Fibroblast of villous mesenchyme (primary cell): ENCODE data around the gene PFDN1. TPM values are rescaled to one million over a fixed set of nuclear protein-coding genes. Genes with fewer than 3 reads are reported as not detected.
A peak's percentile ranks its signal among the peaks of the same experiment; 100 is the strongest.

ENCODE experiments used
- DNase-seq: peaks from one replicate; pipeline ENCODE4 v3.0.0-alpha.2; 2010; ENCODE audit warnings: low read depth
- H3K4me3 ChIP-seq: 2 replicates; pipeline ENCODE4 v1.5.1; 2011; ENCODE audit warnings: low read depth, mild to moderate bottlenecking, low read length
- CTCF ChIP-seq: IDR thresholded peaks from 2 replicates; pipeline ENCODE4 v1.5.1; 2012; ENCODE audit warnings: low read depth, mild to moderate bottlenecking, low read length; ENCODE audit not compliant: insufficient read depth
- total RNA-seq: library from RNA; depleted of rRNA; stranded (reverse); fragments of >200 nt; gene quantifications from 2 replicates; pipeline ENCODE4 v1.2.3, GENCODE V29; 2012

PFDN1 gene
- total RNA-seq, 1 donor = 69.1 TPM

GRCh38 chr5:140256726-140257125, 46.2 kb downstream of the PFDN1 start:
- no peak for TF ChIP-seq CTCF
- no peak for DNase-seq
- H3K4me3 ChIP-seq = no peak overlapping the region

GRCh38 chr5:140255460-140256157, 47.3 kb downstream of the PFDN1 start:
- no peak for DNase-seq
- TF ChIP-seq CTCF = no peak
- H3K4me3 ChIP-seq = no peak overlapping the region

DNA sequence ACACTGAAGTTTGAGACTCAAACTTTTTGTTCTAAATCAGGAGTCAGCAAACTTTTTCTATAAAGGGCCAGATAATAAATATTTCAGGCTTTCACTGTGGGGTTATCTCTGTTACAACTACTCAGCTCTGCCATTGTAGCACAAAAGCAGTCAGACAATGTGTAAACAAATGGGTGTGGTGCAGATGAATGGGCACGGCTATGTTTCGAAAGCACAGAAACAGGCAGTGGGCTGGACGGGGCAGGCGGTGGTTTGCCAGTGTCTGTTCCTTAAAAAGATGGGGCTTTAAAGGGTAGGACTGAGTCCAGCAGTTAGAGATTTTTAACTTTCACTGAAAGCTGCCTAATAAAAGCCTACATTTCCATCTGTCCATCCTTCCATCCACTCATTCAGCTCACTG, 48.9 kb downstream of the PFDN1 start:
- H3K4me3 ChIP-seq = no peak overlapping the region
- no peak for TF ChIP-seq CTCF
- peak; percentile 44 for DNase-seq

DNA sequence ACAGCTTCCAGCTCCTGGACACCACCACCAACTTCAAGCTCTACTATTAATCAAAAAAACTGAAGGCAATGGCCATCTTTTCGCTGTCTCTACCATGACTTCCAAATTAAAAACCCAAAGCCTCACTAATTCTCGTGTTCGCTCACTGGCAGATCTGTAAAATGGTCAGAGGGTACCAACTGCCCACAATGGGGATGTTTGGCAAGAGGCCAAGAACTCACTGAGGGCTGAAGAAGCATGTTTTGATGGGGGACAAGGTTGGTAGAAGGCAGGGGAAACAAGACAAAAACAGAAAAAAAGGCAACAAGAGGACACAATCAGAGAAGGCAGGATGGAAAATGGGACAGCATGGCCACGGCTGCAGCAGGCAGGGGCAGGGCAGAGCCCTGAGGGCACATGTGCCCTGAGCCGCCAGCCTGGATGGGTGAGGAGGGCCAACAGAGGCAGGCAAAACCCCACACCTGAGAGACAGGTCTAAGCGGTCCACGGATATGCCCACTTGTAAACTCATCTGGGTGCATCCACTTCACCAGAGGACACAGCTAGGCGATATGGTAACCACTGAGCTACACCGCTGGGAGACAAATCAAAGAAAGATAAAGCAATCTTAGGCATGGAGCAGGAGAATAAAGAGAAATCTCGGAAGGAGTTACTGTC, 50.3 kb downstream of the PFDN1 start:
- no peak overlapping the region for H3K4me3 ChIP-seq
- DNase-seq = no peak
- no peak for TF ChIP-seq CTCF

- no peak overlapping the region for H3K4me3 ChIP-seq
- TF ChIP-seq CTCF = no peak
- peak; percentile 51 for DNase-seq
These were observed 51.4 kb downstream of the PFDN1 start for GRCh38 chr5:140251527-140251973.

DNA sequence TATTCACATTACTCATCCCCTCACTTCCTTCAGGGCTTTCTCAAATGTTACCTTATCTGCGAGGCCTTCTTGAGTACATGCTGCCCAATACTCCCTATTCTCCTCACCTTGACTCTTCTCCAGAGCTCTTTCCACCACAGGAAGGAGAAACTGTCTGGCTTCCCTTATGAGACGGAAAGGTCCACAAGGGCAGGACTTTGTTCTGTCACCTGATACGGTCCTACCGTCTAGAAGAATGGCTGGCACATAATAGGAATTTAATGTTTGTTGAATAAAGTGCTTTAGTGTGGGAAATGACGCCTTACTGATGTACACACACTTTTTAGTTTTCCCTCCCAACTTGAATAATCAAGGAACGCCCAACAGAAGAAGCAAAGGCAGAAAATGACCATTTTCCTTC, 52.5 kb downstream of the PFDN1 start:
- TF ChIP-seq CTCF = no peak
- H3K4me3 ChIP-seq = no peak overlapping the region
- DNase-seq = no peak
